CD14-positive monocyte (primary cell): ENCODE results near the gene ABHD17C. TPM values are rescaled to one million over a fixed set of nuclear protein-coding genes. Genes with fewer than 3 reads are reported as not detected.

ENCODE experiments used
- DNase-seq, 3 donors: peaks; one replicate each; pipeline ENCODE4 v3.0.0-alpha.2; 2011 to 2022
- H2AFZ ChIP-seq: 2 replicates; pipeline ENCODE4 v1.6.0; 2012; ENCODE audit warnings: mild to moderate bottlenecking, low read depth, low read length, inconsistent platforms; ENCODE audit not compliant: insufficient read depth, poor library complexity, severe bottlenecking
- H3K27ac ChIP-seq, 2 donors: 1 replicate in 1 of 2; 2 replicates in 1 of 2; pipeline ENCODE4 v1.5.1; 2012 to 2013; ENCODE audit warnings: low read length in 2 of 2, control low read depth in 1 of 2, inconsistent platforms in 1 of 2, low read depth in 1 of 2, mild to moderate bottlenecking in 1 of 2
- H3K27me3 ChIP-seq, 2 donors: one replicate each; pipeline versions ENCODE4 v1.6.0 to v1.6.1; 2011 to 2013; ENCODE audit warnings: low read length in 2 of 2; ENCODE audit not compliant: control insufficient read depth in 2 of 2, insufficient read depth in 2 of 2
- H3K36me3 ChIP-seq, 2 donors: replicated peaks in 1 of 2; 1 replicate in 1 of 2; 2 replicates in 1 of 2; pipeline versions ENCODE4 v1.5.1 to v1.6.1; 2012 to 2013; ENCODE audit warnings: low read length in 2 of 2, control low read depth in 1 of 2, inconsistent platforms in 1 of 2, mild to moderate bottlenecking in 1 of 2; ENCODE audit not compliant: insufficient read depth in 2 of 2, control insufficient read depth in 1 of 2
- H3K4me1 ChIP-seq, 2 donors: 1 replicate in 1 of 2; 2 replicates in 1 of 2; pipeline versions ENCODE4 v1.5.1 to v1.6.1; 2012 to 2013; ENCODE audit warnings: low read length in 2 of 2, control low read depth in 1 of 2, inconsistent platforms in 1 of 2, mild to moderate bottlenecking in 1 of 2, moderate library complexity in 1 of 2; ENCODE audit not compliant: insufficient read depth in 2 of 2, control insufficient read depth in 1 of 2
- H3K4me2 ChIP-seq: replicated peaks from 2 replicates; pipeline ENCODE3; 2012; ENCODE audit warnings: low read length, moderate library complexity, mild to moderate bottlenecking; ENCODE audit not compliant: poor library complexity, severe bottlenecking; ENCODE audit errors: extremely low read depth
- H3K4me3 ChIP-seq, 3 experiments: fragments of 200-600 bp in 1 of 3; sonication (generic) in 1 of 3; replicated peaks in 1 of 3; 1 replicate in 2 of 3; 2 replicates in 1 of 3; pipeline ENCODE4 v1.5.1; 2011 to 2013; ENCODE audit warnings: low read length in 3 of 3, mild to moderate bottlenecking in 3 of 3, control low read depth in 2 of 3, low read depth in 2 of 3, inconsistent platforms in 1 of 3, moderate library complexity in 1 of 3
- H3K79me2 ChIP-seq: 2 replicates; pipeline ENCODE4 v1.6.0; 2012; ENCODE audit warnings: mild to moderate bottlenecking, control low read depth, inconsistent platforms, low read length, moderate library complexity; ENCODE audit not compliant: insufficient read depth
- H3K9ac ChIP-seq: 2 replicates; pipeline ENCODE4 v1.6.0; 2017; ENCODE audit warnings: low read length, mild to moderate bottlenecking; ENCODE audit not compliant: insufficient read depth, poor library complexity, severe bottlenecking
- H3K9me3 ChIP-seq, 2 donors: replicated peaks in 1 of 2; 1 replicate in 1 of 2; 2 replicates in 1 of 2; pipeline versions ENCODE4 v1.5.1 to v1.6.1; 2012 to 2013; ENCODE audit warnings: low read length in 2 of 2, control low read depth in 1 of 2; ENCODE audit not compliant: control insufficient read depth in 1 of 2, insufficient read depth in 1 of 2
- H4K20me1 ChIP-seq: 2 replicates; pipeline ENCODE4 v1.6.0; 2012; ENCODE audit warnings: mild to moderate bottlenecking, low read length, control low read depth, moderate library complexity; ENCODE audit not compliant: insufficient read depth
- H3K27ac Mint-ChIP-seq, 7 donors: one replicate each; pipeline ENCODE4 v1.8.0; 2020; ENCODE audit warnings: mild to moderate bottlenecking in 7 of 7, mixed read lengths in 7 of 7, moderate library complexity in 6 of 7, inconsistent platforms in 2 of 7
- H3K27me3 Mint-ChIP-seq, 3 donors: one replicate each; pipeline ENCODE4 v1.8.0; 2021 to 2022; ENCODE audit warnings: low read depth in 3 of 3, mild to moderate bottlenecking in 3 of 3, mixed read lengths in 3 of 3, moderate library complexity in 3 of 3, inconsistent platforms in 1 of 3
- H3K36me3 Mint-ChIP-seq, 2 donors: one replicate each; pipeline ENCODE4 v1.8.0; 2020; ENCODE audit warnings: mixed read lengths in 2 of 2, inconsistent platforms in 1 of 2, mild to moderate bottlenecking in 1 of 2
- H3K4me1 Mint-ChIP-seq: one replicate; pipeline ENCODE4 v1.8.0; 2020; ENCODE audit warnings: mild to moderate bottlenecking, mixed read lengths
- H3K4me3 Mint-ChIP-seq, 2 donors: one replicate each; pipeline ENCODE4 v1.8.0; 2020; ENCODE audit warnings: mild to moderate bottlenecking in 2 of 2, mixed read lengths in 2 of 2, moderate library complexity in 1 of 2
- H3K9me3 Mint-ChIP-seq, 7 donors: one replicate each; pipeline ENCODE4 v1.8.0; 2020 to 2022; ENCODE audit warnings: mixed read lengths in 7 of 7, mild to moderate bottlenecking in 6 of 7, moderate library complexity in 6 of 7, inconsistent platforms in 2 of 7
- CTCF ChIP-seq: fragments of 200-600 bp; IDR thresholded peaks from one replicate; pipeline ENCODE4 v1.8.0; 2022; ENCODE audit warnings: antibody characterized with exemption, mild to moderate bottlenecking
- WGBS: methylation state at CpG from one replicate; pipeline ENCODE4 v1.1.5; 2013; ENCODE audit warnings: missing lambda C conversion rate; ENCODE audit not compliant: insufficient coverage; 5-methylcytosine and 5-hydroxymethylcytosine counted together
- intact Hi-C, 2 donors: fragments of 100-400 bp; cut with micrococcal nuclease; formaldehyde crosslinking; loops; one replicate each; pipeline versions ENCODE4 v1.15.0 to v1.15.1; 2023
- polyA plus RNA-seq, 3 donors: library from polyadenylated mRNA; depleted of rRNA in 1 of 3; unstranded in 2 of 3; stranded (reverse) in 1 of 3; fragments of 300-500 nt in 2 of 3; fragments of >200 nt in 1 of 3; fragmentation: Illumina TruSeq in 2 of 3; gene quantifications; 1 replicate in 2 of 3; 2 replicates in 1 of 3; pipeline ENCODE4 v1.2.3, GENCODE V29; 2012 to 2021

Gene ABHD17C
- polyA plus RNA-seq, 3 donors, result 0.48 to 0.76 (median 0.68) TPM

GRCh38 chr15:80798911-80799310 lies 103.8 kb downstream of the ABHD17C start:
- Histone ChIP-seq H3K9ac (no peak overlapping the region), H2AFZ (no peak overlapping the region), H3K4me3 (no peak overlapping the region), H3K79me2 (no peaks in the 10 kb centered on the region), H3K36me3 (no peaks in the 10 kb centered on the region), H3K9me3 (no peaks in the 10 kb centered on the region), H4K20me1 (no peaks in the 10 kb centered on the region), H3K4me2 (no peak overlapping the region), H3K4me1 (no peaks in the 10 kb centered on the region), H3K27ac (no peak overlapping the region), H3K27me3 (no peaks in the 10 kb centered on the region)
- intact Hi-C loops, result no loop called here
- H3K4me3 Mint-ChIP-seq, result no peak overlapping the region
- no peaks in the 10 kb centered on the region for H3K4me1 Mint-ChIP-seq
- H3K9me3 Mint-ChIP-seq, result no peaks in the 10 kb centered on the region
- WGBS, result 100% methylated on average over 2 of the region's 3 CpGs
- H3K27ac Mint-ChIP-seq, result no peak overlapping the region
- no peak for DNase-seq
- TF ChIP-seq CTCF, result no peak
- H3K27me3 Mint-ChIP-seq, result peaks cover 6 to 9% (median 9%) of the 10 kb centered on the region in 3 donors
- no peaks in the 10 kb centered on the region for H3K36me3 Mint-ChIP-seq

GRCh38 chr15:80800067-80800466 lies 105.0 kb downstream of the ABHD17C start:
- Histone ChIP-seq H3K4me3 (no peak overlapping the region), H3K27me3 (no peaks in the 10 kb centered on the region), H3K4me1 (no peaks in the 10 kb centered on the region), H3K79me2 (no peaks in the 10 kb centered on the region), H2AFZ (no peak overlapping the region), H3K4me2 (no peak overlapping the region), H3K9me3 (no peaks in the 10 kb centered on the region), H3K27ac (no peak overlapping the region), H3K9ac (no peak overlapping the region), H4K20me1 (no peaks in the 10 kb centered on the region), H3K36me3 (no peaks in the 10 kb centered on the region)
- Mint-ChIP-seq H3K27ac (no peak overlapping the region), H3K27me3 (peaks cover 2 to 11% (median 7%) of the 10 kb centered on the region in 3 donors), H3K4me1 (no peaks in the 10 kb centered on the region), H3K4me3 (no peak overlapping the region), H3K36me3 (no peaks in the 10 kb centered on the region), H3K9me3 (no peaks in the 10 kb centered on the region)
- WGBS, result no CpG with 5 or more reads among the region's 5 CpGs
- intact Hi-C loops, result no loop called here
- no peak for TF ChIP-seq CTCF
- DNase-seq, result no peak
